Mucosa of stomach (tissue), 1 donor: Measurements from ENCODE around the gene CYTH4.
"Not testable (repeated sequence)": the region's sequence is repeated elsewhere in the genome, so short reads cannot be mapped to it uniquely, and the experiment has no call there.

Source experiments
- H3K27me3 ChIP-seq: one replicate; pipeline ENCODE4 v1.7.0; 2013; ENCODE audit warnings: mild to moderate bottlenecking, low read length; ENCODE audit not compliant: control insufficient read depth, insufficient read depth
- H3K36me3 ChIP-seq: one replicate; pipeline ENCODE4 v1.7.0; 2013; ENCODE audit warnings: low read length; ENCODE audit not compliant: control insufficient read depth, insufficient read depth
- H3K4me1 ChIP-seq: one replicate; pipeline ENCODE4 v1.7.0; 2013; ENCODE audit warnings: mild to moderate bottlenecking, low read length; ENCODE audit not compliant: control insufficient read depth, insufficient read depth
- H3K4me3 ChIP-seq: one replicate; pipeline ENCODE4 v1.7.0; 2013; ENCODE audit warnings: low read length
- H3K9ac ChIP-seq: one replicate; pipeline ENCODE4 v1.7.0; 2013; ENCODE audit warnings: mild to moderate bottlenecking, low read length, moderate library complexity
- H3K9me3 ChIP-seq: one replicate; pipeline ENCODE4 v1.7.0; 2013; ENCODE audit warnings: mild to moderate bottlenecking, low read length, moderate library complexity; ENCODE audit not compliant: control insufficient read depth
- donor health status: Pancreatic carcinoma.

The CYTH4 gene

GRCh38 chr22:37282385-37282677 is at the start of gene CYTH4:
Gene CYTH4 (plus strand): TSS chr22:37282508. CDS start chr22:37282570, 62 bp downstream.
- H3K27me3 ChIP-seq: peaks cover 23% of the 10 kb centered on the region
- no peaks in the 10 kb centered on the region for H3K9me3 ChIP-seq
- H3K9ac ChIP-seq: peak within 1 kb of the TSS; percentile 47
- H3K4me1 ChIP-seq: no peaks in the 10 kb centered on the region
- no peak within 1 kb of the TSS for H3K4me3 ChIP-seq
- no peaks in the 10 kb centered on the region for H3K36me3 ChIP-seq

- not testable (repeated sequence) for H3K9me3 ChIP-seq, H3K9ac ChIP-seq, H3K27me3 ChIP-seq, H3K36me3 ChIP-seq, H3K4me3 ChIP-seq
- peaks cover 14% of the 10 kb centered on the region for H3K4me1 ChIP-seq
These were observed 48.9 kb upstream of the CYTH4 start for GRCh38 chr22:37233371-37233750.

GRCh38 chr22:37233751-37234631 is 48.3 kb upstream of the CYTH4 start:
- Histone ChIP-seq H3K9ac (no peak overlapping the region), H3K9me3 (no peaks in the 10 kb centered on the region), H3K36me3 (no peaks in the 10 kb centered on the region), H3K27me3 (peaks cover 3% of the 10 kb centered on the region), H3K4me3 (no peak overlapping the region), H3K4me1 (peaks cover 9% of the 10 kb centered on the region)

- no peak overlapping the region for H3K4me3 ChIP-seq
- H3K27me3 ChIP-seq: peaks cover 3% of the 10 kb centered on the region
- no peaks in the 10 kb centered on the region for H3K4me1 ChIP-seq
- H3K36me3 ChIP-seq: no peaks in the 10 kb centered on the region
- H3K9ac ChIP-seq: no peak overlapping the region
- H3K9me3 ChIP-seq: no peaks in the 10 kb centered on the region
These were observed 47.3 kb upstream of the CYTH4 start for GRCh38 chr22:37234736-37235711.

- no peaks in the 10 kb centered on the region for H3K36me3 ChIP-seq
- no peak overlapping the region for H3K4me3 ChIP-seq
- H3K9ac ChIP-seq: no peak overlapping the region
- peaks cover 3% of the 10 kb centered on the region for H3K27me3 ChIP-seq
- H3K4me1 ChIP-seq: no peaks in the 10 kb centered on the region
- no peaks in the 10 kb centered on the region for H3K9me3 ChIP-seq
These were observed 46.3 kb upstream of the CYTH4 start for GRCh38 chr22:37235897-37236607.

GRCh38 chr22:37237371-37238268 is 44.7 kb upstream of the CYTH4 start:
- Histone ChIP-seq H3K36me3 (no peaks in the 10 kb centered on the region), H3K4me3 (no peak overlapping the region), H3K4me1 (peaks cover 10% of the 10 kb centered on the region), H3K27me3 (peaks cover 3% of the 10 kb centered on the region), H3K9me3 (no peaks in the 10 kb centered on the region), H3K9ac (no peak overlapping the region)

- Histone ChIP-seq H3K9ac (no peak overlapping the region), H3K9me3 (no peaks in the 10 kb centered on the region), H3K27me3 (peaks cover 10% of the 10 kb centered on the region), H3K4me3 (no peak overlapping the region), H3K4me1 (peaks cover 19% of the 10 kb centered on the region), H3K36me3 (no peaks in the 10 kb centered on the region)
These were observed 42.7 kb upstream of the CYTH4 start for GRCh38 chr22:37239336-37240239.

DNA sequence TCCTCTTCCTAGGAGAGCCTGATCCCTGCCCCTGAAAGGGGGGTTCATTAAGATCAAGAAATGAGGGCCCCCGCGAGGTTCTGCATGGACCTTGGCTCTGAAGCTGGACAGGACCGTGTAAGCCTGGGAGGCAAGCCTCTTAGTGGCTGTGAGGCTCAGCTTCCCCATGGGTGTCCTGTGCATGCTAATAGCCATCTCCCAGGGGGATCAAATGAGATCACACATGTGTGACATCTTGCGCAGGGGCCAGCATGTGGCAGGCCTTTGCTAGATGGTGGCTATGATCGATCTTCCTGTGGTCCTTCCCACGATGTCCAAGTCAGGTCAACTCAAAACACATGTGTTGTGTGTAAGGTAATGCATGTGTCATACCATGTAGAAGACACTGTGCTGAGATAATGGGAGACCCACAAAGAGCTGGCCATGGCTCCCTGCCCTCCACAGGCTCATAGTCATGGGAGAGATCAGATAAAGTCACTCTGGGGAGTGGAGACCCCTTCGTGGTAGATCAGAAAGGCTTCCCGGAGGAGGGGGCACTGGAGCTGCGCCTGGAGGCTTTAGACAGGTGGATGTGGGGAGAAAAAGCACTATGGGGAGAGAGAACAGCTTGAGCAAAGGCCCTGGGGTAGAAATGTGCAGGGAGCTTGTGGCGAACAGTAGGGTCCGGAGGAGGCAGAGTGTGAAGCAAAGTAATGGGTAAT is 41.9 kb upstream of the CYTH4 start:
- Histone ChIP-seq H3K27me3 (peaks cover 11% of the 10 kb centered on the region), H3K9me3 (no peaks in the 10 kb centered on the region), H3K4me1 (peaks cover 23% of the 10 kb centered on the region), H3K9ac (no peak overlapping the region), H3K36me3 (no peaks in the 10 kb centered on the region), H3K4me3 (no peak overlapping the region)

GRCh38 chr22:37240941-37241320 is 41.4 kb upstream of the CYTH4 start:
- H3K4me1 ChIP-seq: peaks cover 23% of the 10 kb centered on the region
- no peaks in the 10 kb centered on the region for H3K36me3 ChIP-seq
- no peak overlapping the region for H3K4me3 ChIP-seq
- no peaks in the 10 kb centered on the region for H3K9me3 ChIP-seq
- H3K27me3 ChIP-seq: peaks cover 11% of the 10 kb centered on the region
- no peak overlapping the region for H3K9ac ChIP-seq
